GM19468 (cell line): ENCODE measurements around the gene NRARP.

Source experiments
- ATAC-seq: cut with Tn5 transposase; IDR thresholded peaks from one replicate; pipeline ENCODE4 v1.9.1; 2021; ENCODE audit warnings: mild to moderate bottlenecking, moderate library complexity, moderate number of reproducible peaks; ENCODE audit not compliant: unreplicated experiment; ENCODE audit errors: extremely low read depth

The NRARP gene

GRCh38 chr9:137279741-137280473 is 22.2 kb downstream of the NRARP start:
- no peak for ATAC-seq

GRCh38 chr9:137278721-137279711 is 23.1 kb downstream of the NRARP start:
- no peak for ATAC-seq

GRCh38 chr9:137278061-137278701 is 23.9 kb downstream of the NRARP start:
- no peak for ATAC-seq

- ATAC-seq: no peak
Measured at GRCh38 chr9:137277329-137278041, 24.6 kb downstream of the NRARP start, which contains the start of gene TOR4A. TSS of gene TOR4A (plus strand) at chr9:137277726. CDS start at chr9:137278690, 964 bp downstream.

DNA sequence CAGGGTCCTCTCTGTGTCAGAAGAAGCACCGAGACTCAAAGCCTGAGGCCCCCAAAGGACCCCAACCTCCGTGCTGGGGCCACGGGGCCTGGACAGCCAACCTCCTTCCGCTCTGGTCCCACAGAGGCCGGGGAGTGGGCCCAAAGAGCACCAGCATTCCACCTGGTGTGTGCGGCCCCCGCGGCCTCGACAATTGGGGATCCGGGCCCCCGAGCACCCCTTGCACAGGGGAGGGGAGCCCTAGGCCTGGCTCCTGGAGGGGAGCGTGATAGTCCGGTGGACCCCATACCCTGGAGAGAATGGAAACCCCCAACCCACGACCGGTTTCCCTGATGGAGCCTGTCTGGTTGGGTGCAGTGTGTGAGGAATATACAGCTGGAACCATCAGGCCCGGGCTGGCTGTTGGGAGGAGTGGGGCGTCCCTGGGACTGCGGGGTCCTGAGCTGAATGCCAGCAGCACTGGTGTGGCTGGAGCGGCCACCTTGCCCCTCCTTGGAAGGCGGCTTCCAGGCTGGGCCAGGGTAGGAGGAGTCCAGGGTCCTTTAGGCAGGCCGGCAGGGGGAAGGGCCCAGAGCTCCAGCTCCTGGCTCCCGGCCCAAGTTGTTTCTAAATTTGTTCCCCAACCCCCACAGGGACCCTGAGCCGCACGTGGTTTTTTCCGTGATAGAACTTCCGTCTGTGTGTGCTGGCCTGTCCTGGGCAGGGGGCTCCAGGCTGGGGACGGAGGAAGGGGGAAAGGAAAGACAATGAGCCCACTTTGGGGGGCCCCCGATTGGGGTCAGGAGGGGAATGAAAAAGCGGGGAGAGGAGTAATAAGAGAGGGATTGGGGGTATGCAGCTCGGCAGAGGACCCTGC is 25.4 kb downstream of the NRARP start:
- no peak for ATAC-seq

DNA sequence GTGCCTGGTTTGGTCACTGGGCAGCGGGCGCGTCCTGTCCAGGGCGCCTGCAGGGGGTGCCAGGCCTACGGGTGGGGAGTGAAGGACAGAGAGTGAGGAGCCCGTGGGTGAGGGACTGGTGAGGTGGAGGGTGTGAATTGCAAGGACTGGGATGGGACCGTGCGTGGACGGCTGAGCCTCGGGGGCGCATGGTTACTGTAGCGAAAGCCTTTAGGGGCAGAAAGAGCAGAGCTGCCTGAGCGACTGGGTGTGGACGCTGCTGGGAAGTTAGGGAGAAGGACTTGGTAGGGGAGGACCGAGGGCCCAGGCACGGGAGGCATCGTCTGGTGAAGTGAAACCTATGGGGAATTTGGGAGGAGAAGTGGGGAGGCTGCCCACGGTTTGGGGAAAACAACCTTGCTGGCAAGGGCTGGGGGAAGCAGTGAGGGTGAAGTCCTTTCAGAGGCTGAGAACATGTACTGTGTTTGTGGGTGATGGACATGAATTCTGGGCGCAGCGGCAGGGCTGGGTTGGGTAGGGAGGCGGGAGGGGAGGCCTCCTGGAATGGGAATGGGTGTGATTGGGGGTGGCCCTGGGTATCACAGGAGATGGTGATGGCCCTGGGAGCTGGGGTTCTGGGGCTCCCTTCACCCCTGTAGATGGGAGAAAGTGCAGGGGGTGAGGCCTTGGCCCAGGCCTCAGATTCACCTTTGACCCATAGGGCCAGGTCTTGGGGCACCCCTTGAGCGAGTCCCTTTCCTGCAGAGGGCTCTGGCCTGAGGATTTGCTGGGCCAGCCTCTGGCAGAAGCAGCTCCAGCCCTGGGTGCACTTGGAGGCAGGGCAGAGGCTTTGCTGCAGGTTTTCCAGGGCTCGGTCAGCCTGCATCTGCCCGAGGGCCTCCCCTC is 26.2 kb downstream of the NRARP start:
- ATAC-seq: no peak

GRCh38 chr9:137275203-137275587 is 26.9 kb downstream of the NRARP start:
- no peak for ATAC-seq

DNA sequence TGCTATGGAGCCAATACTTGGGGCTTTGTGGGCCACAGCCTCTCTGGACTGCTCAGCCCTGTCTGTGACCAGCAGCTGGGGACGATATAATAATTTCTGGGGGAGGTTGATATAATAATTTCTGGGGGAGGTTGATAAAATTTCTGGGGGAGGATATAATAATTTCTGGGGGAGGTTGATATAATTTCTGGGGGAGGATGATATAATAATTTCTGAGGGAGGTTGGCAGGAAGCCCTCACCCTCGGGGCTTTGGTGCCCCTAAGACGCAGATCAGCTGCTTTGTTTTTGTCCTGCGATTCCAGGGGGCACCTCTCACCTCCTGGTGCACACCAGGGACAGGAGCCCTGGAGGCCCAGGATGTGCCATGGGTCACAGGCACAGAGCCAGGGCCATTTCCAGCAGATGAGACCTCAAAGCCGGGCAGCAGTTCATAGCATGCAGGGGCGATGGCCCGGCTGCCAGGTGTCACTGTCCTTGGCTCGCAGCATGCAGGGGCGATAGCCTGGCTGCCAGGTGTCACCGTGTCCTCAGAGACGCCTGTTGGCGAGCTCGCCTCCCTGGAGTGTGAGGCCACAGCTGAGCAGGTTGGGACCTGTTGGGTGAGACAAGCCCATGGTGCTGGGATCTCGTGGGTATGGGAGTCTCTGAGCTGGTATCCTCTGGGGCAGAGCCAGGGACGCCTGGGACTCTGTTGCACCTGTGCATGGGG is 28.3 kb downstream of the NRARP start:
- no peak for ATAC-seq

GRCh38 chr9:137273095-137273490 is 29.0 kb downstream of the NRARP start:
- no peak for ATAC-seq

DNA sequence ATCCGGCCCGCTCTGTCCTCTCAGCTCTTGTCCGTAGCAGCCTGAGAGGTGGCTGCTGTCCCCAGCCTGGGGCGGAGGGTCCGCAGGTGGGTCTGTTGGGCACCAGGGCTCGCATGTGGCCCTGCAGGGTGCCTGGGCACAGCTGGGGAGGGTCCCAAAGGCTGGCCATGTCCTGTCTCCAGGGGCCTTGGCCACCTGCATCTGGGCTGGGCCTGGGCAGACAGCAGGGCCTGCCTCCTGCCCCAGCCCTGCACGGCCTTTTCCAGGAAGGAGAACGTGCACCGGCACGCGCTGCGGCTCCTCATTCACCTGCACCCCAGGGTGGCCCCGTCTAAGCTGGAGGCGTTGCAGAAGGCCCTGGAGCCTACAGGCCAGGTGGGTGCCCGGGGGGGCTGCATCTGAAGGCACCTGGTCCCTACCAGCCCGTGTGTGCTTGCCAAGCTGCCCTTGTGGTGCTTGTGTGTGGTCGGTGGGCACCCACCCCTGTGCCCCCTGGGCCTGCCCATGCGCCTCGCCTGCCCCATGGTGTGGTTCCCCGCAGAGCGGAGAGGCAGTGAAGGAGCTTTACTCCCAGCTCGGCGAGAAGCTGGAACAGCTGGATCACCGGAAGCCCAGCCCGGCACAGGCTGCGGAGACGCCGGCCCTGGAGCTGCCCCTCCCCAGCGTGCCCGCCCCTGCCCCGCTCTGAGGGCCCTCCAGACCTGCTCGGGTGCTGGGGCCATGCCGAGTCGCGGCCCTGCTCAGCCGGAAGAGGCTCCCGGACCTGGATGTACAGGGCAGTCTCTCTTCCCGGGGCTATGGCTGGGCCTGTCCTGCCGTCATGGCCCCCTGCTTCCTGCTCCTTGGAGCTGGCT is 29.6 kb downstream of the NRARP start:
- no peak for ATAC-seq

GRCh38 chr9:137271696-137272076 is 30.4 kb downstream of the NRARP start:
- ATAC-seq: no peak

GRCh38 chr9:137270929-137271695 is 31.0 kb downstream of the NRARP start:
- no peak for ATAC-seq

- ATAC-seq: no peak
Measured at GRCh38 chr9:137269231-137269772, 32.8 kb downstream of the NRARP start.

GRCh38 chr9:137268538-137269201 is 33.4 kb downstream of the NRARP start:
- no peak for ATAC-seq

DNA sequence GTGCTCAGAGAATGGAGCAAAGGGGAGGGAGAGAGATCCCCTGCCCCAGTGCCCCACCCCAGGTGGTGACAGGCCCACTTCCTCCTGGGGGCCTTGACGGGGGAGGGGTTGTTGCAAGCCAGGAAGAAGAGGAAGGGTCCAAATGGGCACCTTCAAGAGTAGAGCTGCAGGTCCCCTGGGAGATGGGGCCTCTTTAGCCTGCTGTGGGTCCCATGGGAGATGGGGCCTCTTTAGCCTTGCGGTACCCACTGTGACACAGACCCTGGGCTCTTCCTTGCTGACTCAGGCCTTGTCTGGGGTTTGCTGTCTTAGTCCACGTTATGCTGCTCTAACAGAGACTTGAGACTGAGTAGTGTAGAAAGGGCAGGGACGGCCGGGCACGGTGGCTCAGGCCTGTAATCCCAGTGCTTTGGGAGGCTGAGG is 34.1 kb downstream of the NRARP start:
- ATAC-seq: no peak
